Stimulated activated naive B cell treated with anti-CD40 and anti-IgM and Interleukin-4, amounts not matched to agents 10 μg/mL and 1 μg/mL and 100 μg/mL, for 72 hours (primary cell): ENCODE data around the gene IGSF23.
"Not testable (repeated sequence)": the region's sequence is repeated elsewhere in the genome, so short reads cannot be mapped to it uniquely, and the experiment has no call there.

Source experiments
- ATAC-seq, 2 donors: fragments of 150-1000 bp; cut with Tn5 transposase; replicated peaks; 2 replicates each; pipeline ENCODE4 v1.10.0; 2021; ENCODE audit warnings: moderate library complexity in 1 of 2
- DNase-seq: peaks from one replicate; pipeline ENCODE4 v3.0.0; 2021
- H3K27ac Mint-ChIP-seq: one replicate; pipeline ENCODE4 v1.8.0; 2022; ENCODE audit warnings: mild to moderate bottlenecking, mixed read lengths
- H3K27me3 Mint-ChIP-seq, 2 donors: one replicate each; pipeline ENCODE4 v1.8.0; 2022; ENCODE audit warnings: mixed read lengths in 2 of 2
- H3K36me3 Mint-ChIP-seq, 2 donors: one replicate each; pipeline ENCODE4 v1.8.0; 2022; ENCODE audit warnings: mixed read lengths in 2 of 2, mild to moderate bottlenecking in 1 of 2
- H3K4me1 Mint-ChIP-seq, 2 donors: one replicate each; pipeline ENCODE4 v1.8.0; 2022; ENCODE audit warnings: mixed read lengths in 2 of 2, mild to moderate bottlenecking in 1 of 2
- H3K4me3 Mint-ChIP-seq, 2 donors: one replicate each; pipeline ENCODE4 v1.8.0; 2022; ENCODE audit warnings: mild to moderate bottlenecking in 2 of 2, mixed read lengths in 2 of 2, moderate library complexity in 1 of 2
- H3K9me3 Mint-ChIP-seq, 2 donors: one replicate each; pipeline ENCODE4 v1.8.0; 2022; ENCODE audit warnings: mixed read lengths in 2 of 2, mild to moderate bottlenecking in 1 of 2

IGSF23 gene

GRCh38 chr19:44611812-44612295 lies 1.5 kb upstream of the IGSF23 start:
- peaks cover 10 to 16% of the 10 kb centered on the region in 2 donors for H3K27me3 Mint-ChIP-seq
- ATAC-seq (no peak), DNase-seq (no peak)
- no peaks in the 10 kb centered on the region for H3K9me3 Mint-ChIP-seq
- H3K4me1 Mint-ChIP-seq: peaks cover 5% of the 10 kb centered on the region in 2 donors
- H3K36me3 Mint-ChIP-seq: no peaks in the 10 kb centered on the region
- H3K27ac Mint-ChIP-seq: no peak overlapping the region
- H3K4me3 Mint-ChIP-seq: no peak overlapping the region

- Mint-ChIP-seq H3K27ac (no peak overlapping the region), H3K4me3 (no peak overlapping the region), H3K9me3 (no peaks in the 10 kb centered on the region), H3K36me3 (no peaks in the 10 kb centered on the region), H3K27me3 (peaks cover 5 to 11% of the 10 kb centered on the region in 2 donors), H3K4me1 (no peaks in the 10 kb centered on the region)
- ATAC-seq: no peak
- DNase-seq: no peak
Observed at GRCh38 chr19:44614313-44614712, 950 bp downstream of the IGSF23 start.

GRCh38 chr19:44615863-44616247 lies 2.5 kb downstream of the IGSF23 start:
- Mint-ChIP-seq H3K4me1 (no peaks in the 10 kb centered on the region), H3K36me3 (no peaks in the 10 kb centered on the region), H3K27ac (no peak overlapping the region), H3K9me3 (no peaks in the 10 kb centered on the region), H3K4me3 (no peak overlapping the region), H3K27me3 (peaks cover 5 to 8% of the 10 kb centered on the region in 2 donors)
- ATAC-seq (no peak), DNase-seq (no peak)

GRCh38 chr19:44617110-44617880 lies 3.9 kb downstream of the IGSF23 start:
- Mint-ChIP-seq H3K4me1 (no peaks in the 10 kb centered on the region), H3K36me3 (no peaks in the 10 kb centered on the region), H3K27me3 (peaks cover 5 to 8% of the 10 kb centered on the region in 2 donors), H3K9me3 (no peaks in the 10 kb centered on the region), H3K27ac (no peak overlapping the region), H3K4me3 (no peak overlapping the region)
- no peak for ATAC-seq
- no peak for DNase-seq

GRCh38 chr19:44618640-44619357 lies 5.4 kb downstream of the IGSF23 start:
- no peaks in the 10 kb centered on the region for H3K9me3 Mint-ChIP-seq
- H3K27me3 Mint-ChIP-seq: peaks cover 8 to 16% of the 10 kb centered on the region in 2 donors
- no peaks in the 10 kb centered on the region for H3K4me1 Mint-ChIP-seq

GRCh38 chr19:44620667-44621066 lies 7.3 kb downstream of the IGSF23 start:
- H3K36me3 Mint-ChIP-seq: no peaks in the 10 kb centered on the region
- no peak for ATAC-seq
- H3K27ac Mint-ChIP-seq: no peak overlapping the region
- no peaks in the 10 kb centered on the region for H3K4me1 Mint-ChIP-seq
- peaks cover 9 to 24% of the 10 kb centered on the region in 2 donors for H3K27me3 Mint-ChIP-seq
- H3K4me3 Mint-ChIP-seq: no peak overlapping the region
- H3K9me3 Mint-ChIP-seq: no peaks in the 10 kb centered on the region
- DNase-seq: no peak

More at GRCh38 chr19:44618640-44619357, 5.4 kb downstream of the IGSF23 start:
- ATAC-seq (no peak), DNase-seq (no peak)
- Mint-ChIP-seq H3K27ac (no peak overlapping the region), H3K4me3 (no peak overlapping the region), H3K36me3 (no peaks in the 10 kb centered on the region)

- Mint-ChIP-seq H3K4me1 (no peaks in the 10 kb centered on the region), H3K36me3 (no peaks in the 10 kb centered on the region), H3K9me3 (peaks cover 0 to 1% of the 10 kb centered on the region in 2 donors), H3K4me3 (no peak overlapping the region), H3K27ac (no peak overlapping the region), H3K27me3 (peaks cover 15 to 31% of the 10 kb centered on the region in 2 donors)
- DNase-seq (no peak), ATAC-seq (no peak)
Observed at GRCh38 chr19:44621367-44621766, 8.0 kb downstream of the IGSF23 start.

- DNase-seq (no peak), ATAC-seq (no peak)
- H3K27ac Mint-ChIP-seq: no peak overlapping the region
- H3K27me3 Mint-ChIP-seq: peaks cover 22 to 38% of the 10 kb centered on the region in 2 donors
- peaks cover 0 to 1% of the 10 kb centered on the region in 2 donors for H3K9me3 Mint-ChIP-seq
- no peaks in the 10 kb centered on the region for H3K4me1 Mint-ChIP-seq
- no peak overlapping the region for H3K4me3 Mint-ChIP-seq
- no peaks in the 10 kb centered on the region for H3K36me3 Mint-ChIP-seq
Observed at GRCh38 chr19:44623080-44623479, 9.7 kb downstream of the IGSF23 start.

GRCh38 chr19:44623626-44624025 lies 10.3 kb downstream of the IGSF23 start:
- DNase-seq: no peak
- Mint-ChIP-seq H3K9me3 (peaks cover 0 to 2% of the 10 kb centered on the region in 2 donors), H3K36me3 (no peaks in the 10 kb centered on the region), H3K27me3 (peaks cover 24 to 39% of the 10 kb centered on the region in 2 donors), H3K4me1 (no peaks in the 10 kb centered on the region), H3K27ac (no peak overlapping the region), H3K4me3 (no peak overlapping the region)
- no peak for ATAC-seq

- no peaks in the 10 kb centered on the region for H3K36me3 Mint-ChIP-seq
- H3K4me1 Mint-ChIP-seq: no peaks in the 10 kb centered on the region
- no peak overlapping the region for H3K4me3 Mint-ChIP-seq
- DNase-seq: no peak
- no peak for ATAC-seq
- peaks cover 0 to 4% of the 10 kb centered on the region in 2 donors for H3K9me3 Mint-ChIP-seq
- H3K27me3 Mint-ChIP-seq: peaks cover 26 to 43% of the 10 kb centered on the region in 2 donors
- H3K27ac Mint-ChIP-seq: no peak overlapping the region
Observed at GRCh38 chr19:44624840-44625354, 11.5 kb downstream of the IGSF23 start.

- H3K36me3 Mint-ChIP-seq, DNase-seq, H3K4me1 Mint-ChIP-seq, H3K9me3 Mint-ChIP-seq, ATAC-seq, H3K4me3 Mint-ChIP-seq, H3K27ac Mint-ChIP-seq: not testable (repeated sequence)
- H3K27me3 Mint-ChIP-seq: peaks cover 31 to 48% of the 10 kb centered on the region in 2 donors
Observed at GRCh38 chr19:44625637-44626036, 12.3 kb downstream of the IGSF23 start.

- no peaks in the 10 kb centered on the region for H3K36me3 Mint-ChIP-seq
- DNase-seq (no peak), ATAC-seq (no peak)
- H3K27me3 Mint-ChIP-seq: peaks cover 34 to 51% of the 10 kb centered on the region in 2 donors
- peaks cover 0 to 4% of the 10 kb centered on the region in 2 donors for H3K9me3 Mint-ChIP-seq
- no peak overlapping the region for H3K27ac Mint-ChIP-seq
- H3K4me3 Mint-ChIP-seq: no peak overlapping the region
- no peaks in the 10 kb centered on the region for H3K4me1 Mint-ChIP-seq
Observed at GRCh38 chr19:44626048-44626624, 12.8 kb downstream of the IGSF23 start.

- no peaks in the 10 kb centered on the region for H3K4me1 Mint-ChIP-seq
- no peaks in the 10 kb centered on the region for H3K36me3 Mint-ChIP-seq
- H3K27ac Mint-ChIP-seq: no peak overlapping the region
- no peak for ATAC-seq
- H3K9me3 Mint-ChIP-seq: peaks cover 0 to 4% of the 10 kb centered on the region in 2 donors
- H3K27me3 Mint-ChIP-seq: peaks cover 32 to 57% of the 10 kb centered on the region in 2 donors
- no peak for DNase-seq
- no peak overlapping the region for H3K4me3 Mint-ChIP-seq
Observed at GRCh38 chr19:44627631-44628030, 14.3 kb downstream of the IGSF23 start.

GRCh38 chr19:44628793-44629192 lies 15.4 kb downstream of the IGSF23 start:
- ATAC-seq (no peak), DNase-seq (no peak)
- Mint-ChIP-seq H3K9me3 (peaks cover 0 to 4% of the 10 kb centered on the region in 2 donors), H3K27me3 (peaks cover 29 to 50% of the 10 kb centered on the region in 2 donors), H3K4me1 (no peaks in the 10 kb centered on the region), H3K36me3 (no peaks in the 10 kb centered on the region), H3K27ac (no peak overlapping the region), H3K4me3 (no peak overlapping the region)
